Astrocyte of the spinal cord (primary cell): ENCODE results near the gene FCHO2.

ENCODE experiments used
- DNase-seq: peaks from one replicate; pipeline ENCODE4 v3.0.0; 2011; ENCODE audit warnings: low read depth, low spot score
- H3K4me3 ChIP-seq: 2 replicates; pipeline ENCODE4 v1.5.1; 2011; ENCODE audit warnings: low read depth, mild to moderate bottlenecking, low read length, moderate library complexity
- CTCF ChIP-seq: IDR thresholded peaks from 2 replicates; pipeline ENCODE4 v1.5.1; 2012; ENCODE audit warnings: low read depth, mild to moderate bottlenecking, low read length, inconsistent platforms
- in situ Hi-C: cut with HindIII; loops from 2 replicates; pipeline ENCODE4 v1.10.0; 2017; ENCODE audit warnings: low sequenced_read_pairs

The FCHO2 gene

GRCh38 chr5:73126957-73127356 is 171.1 kb downstream of the FCHO2 start:
- H3K4me3 ChIP-seq, result no peak overlapping the region
- no peak for TF ChIP-seq CTCF
- in situ Hi-C loops, result no loop called here
- no peak for DNase-seq

- in situ Hi-C loops, result no loop called here
- H3K4me3 ChIP-seq, result no peak overlapping the region
- no peak for TF ChIP-seq CTCF
- DNase-seq, result no peak
Measured at GRCh38 chr5:73129143-73129542, 173.3 kb downstream of the FCHO2 start.

GRCh38 chr5:73130811-73131210 is 175.0 kb downstream of the FCHO2 start:
- H3K4me3 ChIP-seq, result no peak overlapping the region
- in situ Hi-C loops, result no loop called here
- TF ChIP-seq CTCF, result no peak
- DNase-seq, result no peak

GRCh38 chr5:73131711-73132425 is 176.0 kb downstream of the FCHO2 start:
- in situ Hi-C loops, result no loop called here
- DNase-seq, result no peak
- TF ChIP-seq CTCF, result no peak
- H3K4me3 ChIP-seq, result no peak overlapping the region

GRCh38 chr5:73132759-73133158 is 176.9 kb downstream of the FCHO2 start:
- no peak for TF ChIP-seq CTCF
- no peak for DNase-seq
- no peak overlapping the region for H3K4me3 ChIP-seq
- in situ Hi-C loops, result no loop called here

- TF ChIP-seq CTCF, result no peak
- DNase-seq, result no peak
- in situ Hi-C loops, result no loop called here
- no peak overlapping the region for H3K4me3 ChIP-seq
Measured at GRCh38 chr5:73135021-73135420, 179.2 kb downstream of the FCHO2 start.
